ENCODE measurements around the gene PKD2L1. TPM values are rescaled to one million over a fixed set of nuclear protein-coding genes. Genes with fewer than 3 reads are reported as not detected.

Gene PKD2L1
- total and polyA plus RNA-seq, 7 donors = 0.31 to 4.2 (median 0.60) TPM; not detected in 4

- H3K4me1 ChIP-seq = no peaks in the 10 kb centered on the region
- intact Hi-C loops (cut with DNase I) = no loop called here
- no peak overlapping the region for H3K4me3 ChIP-seq
- H3K9me3 ChIP-seq = no peaks in the 10 kb centered on the region
- DNase-seq = no peak
- peaks cover 14 to 97% (median 49%) of the 10 kb centered on the region in 4 donors for H3K36me3 ChIP-seq
- 95 to 98% methylated on average over 5 of the region's 5 CpGs for WGBS, 2 donors
- H3K27ac ChIP-seq = no peak overlapping the region
- TF ChIP-seq EP300 (IDR thresholded peaks at IDR 0.05) (no peak), POLR2AphosphoS5 (IDR thresholded peaks at IDR 0.05) (no peak), POLR2A (IDR thresholded peaks at IDR 0.05) (no peak)
- TF ChIP-seq, protein P1, sequence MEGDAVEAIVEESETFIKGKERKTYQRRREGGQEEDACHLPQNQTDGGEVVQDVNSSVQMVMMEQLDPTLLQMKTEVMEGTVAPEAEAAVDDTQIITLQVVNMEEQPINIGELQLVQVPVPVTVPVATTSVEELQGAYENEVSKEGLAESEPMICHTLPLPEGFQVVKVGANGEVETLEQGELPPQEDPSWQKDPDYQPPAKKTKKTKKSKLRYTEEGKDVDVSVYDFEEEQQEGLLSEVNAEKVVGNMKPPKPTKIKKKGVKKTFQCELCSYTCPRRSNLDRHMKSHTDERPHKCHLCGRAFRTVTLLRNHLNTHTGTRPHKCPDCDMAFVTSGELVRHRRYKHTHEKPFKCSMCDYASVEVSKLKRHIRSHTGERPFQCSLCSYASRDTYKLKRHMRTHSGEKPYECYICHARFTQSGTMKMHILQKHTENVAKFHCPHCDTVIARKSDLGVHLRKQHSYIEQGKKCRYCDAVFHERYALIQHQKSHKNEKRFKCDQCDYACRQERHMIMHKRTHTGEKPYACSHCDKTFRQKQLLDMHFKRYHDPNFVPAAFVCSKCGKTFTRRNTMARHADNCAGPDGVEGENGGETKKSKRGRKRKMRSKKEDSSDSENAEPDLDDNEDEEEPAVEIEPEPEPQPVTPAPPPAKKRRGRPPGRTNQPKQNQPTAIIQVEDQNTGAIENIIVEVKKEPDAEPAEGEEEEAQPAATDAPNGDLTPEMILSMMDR (IDR thresholded peaks at IDR 0.05) = no peak
- H3K27me3 ChIP-seq = no peaks in the 10 kb centered on the region
These were observed 84.4 kb downstream of the PKD2L1 start for GRCh38 chr10:100245484-100246220.

DNA sequence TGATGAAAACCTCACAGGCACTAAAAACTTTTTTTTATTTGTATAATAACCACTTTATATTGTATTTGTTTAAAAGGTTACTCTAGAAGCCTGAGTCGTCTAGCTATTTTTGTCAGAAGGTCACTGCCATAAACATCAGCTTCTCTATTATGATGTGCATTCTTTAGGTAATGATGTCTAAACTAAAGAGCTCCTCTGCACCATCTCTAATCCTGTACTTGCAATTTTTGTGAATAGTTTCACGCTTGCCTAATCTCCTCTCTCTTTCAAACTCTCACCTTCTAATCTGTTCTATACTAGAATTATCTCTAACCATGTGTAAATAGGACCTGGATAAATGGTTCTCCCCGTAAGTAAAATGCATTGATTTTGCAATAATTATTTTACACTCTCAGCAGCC is 90.2 kb downstream of the PKD2L1 start:
- intact Hi-C loops (cut with DNase I) = no loop called here
- Histone ChIP-seq H3K9me3 (no peaks in the 10 kb centered on the region), H3K4me3 (no peak overlapping the region), H3K4me1 (no peaks in the 10 kb centered on the region), H3K27me3 (no peaks in the 10 kb centered on the region), H3K27ac (no peak overlapping the region), H3K36me3 (peaks cover 5 to 91% (median 37%) of the 10 kb centered on the region in 4 donors)
- 81 to 91% methylated on average over 3 of the region's 3 CpGs for WGBS, 2 donors
- TF ChIP-seq POLR2A (IDR thresholded peaks at IDR 0.05) (no peak), EP300 (IDR thresholded peaks at IDR 0.05) (no peak), POLR2AphosphoS5 (IDR thresholded peaks at IDR 0.05) (no peak)
- TF ChIP-seq, protein P1 (IDR thresholded peaks at IDR 0.05) = no peak
- no peak for DNase-seq

DNA sequence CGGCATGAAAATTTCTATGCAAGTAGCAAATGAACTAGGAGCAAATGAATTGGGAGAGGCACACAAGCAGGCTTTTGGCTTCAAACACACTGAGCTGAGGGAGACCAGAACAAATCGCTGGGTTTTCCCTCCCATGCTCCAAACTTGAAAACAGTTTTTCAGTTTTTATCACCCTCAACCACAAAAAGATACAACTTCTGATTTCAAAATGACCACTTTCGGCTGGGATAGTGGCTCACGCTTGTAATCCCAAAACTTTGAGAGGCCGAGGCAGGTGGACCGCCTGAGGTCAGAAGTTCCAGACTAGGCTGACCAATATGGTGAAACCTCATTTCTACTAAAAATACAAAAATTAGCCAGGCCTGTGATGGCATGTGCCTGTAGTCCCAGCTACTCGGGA is 91.6 kb downstream of the PKD2L1 start:
- 90 to 94% methylated on average over 7 of the region's 7 CpGs for WGBS, 2 donors
- no peak for DNase-seq

More for the DNA sequence above, 91.6 kb downstream of the PKD2L1 start:
- H3K4me1 ChIP-seq = no peaks in the 10 kb centered on the region
- H3K27me3 ChIP-seq = no peaks in the 10 kb centered on the region
- no peak overlapping the region for H3K27ac ChIP-seq
- H3K9me3 ChIP-seq = no peaks in the 10 kb centered on the region
- H3K36me3 ChIP-seq = peaks cover 8 to 91% (median 29%) of the 10 kb centered on the region in 4 donors
- TF ChIP-seq POLR2A (IDR thresholded peaks at IDR 0.05) = no peak
- no peak for TF ChIP-seq EP300 (IDR thresholded peaks at IDR 0.05)
- TF ChIP-seq POLR2AphosphoS5 (IDR thresholded peaks at IDR 0.05) = no peak
- TF ChIP-seq, protein P1 (IDR thresholded peaks at IDR 0.05) = no peak
- no peak overlapping the region for H3K4me3 ChIP-seq
- intact Hi-C loops (cut with DNase I) = no loop called here

Small RNA genes within 50 kb of the gene (small RNA-seq; reads per million reads assigned to genes)
- 0 reads per million in 3 donors for gene RNU6-422P

Other genes with a start within 250 kb of the PKD2L1 start
- gene CPN1, start 248.4 kb downstream of the PKD2L1 start, total RNA-seq = not detected
- gene CPN1, start 248.4 kb downstream of the PKD2L1 start, polyA plus RNA-seq = under 1 TPM in 1 of 3 donors, not detected in 2; 0.60 TPM
- 10 to 100 TPM in 2 of 4 donors, 1 to 10 TPM in 2; 7.9 to 11.9 (median 9.7) TPM for gene ERLIN1, start 144.2 kb downstream of the PKD2L1 start, total RNA-seq
- 10 to 100 TPM in 2 of 3 donors, 1 to 10 TPM in 1; 7.4 to 28.4 (median 11.4) TPM for gene ERLIN1, start 144.2 kb downstream of the PKD2L1 start, polyA plus RNA-seq
- 10 to 100 TPM; 19.4 to 25.7 (median 23.7) TPM for gene CHUK, start 100.6 kb downstream of the PKD2L1 start, total RNA-seq
- 10 to 100 TPM; 12.3 to 18.6 (median 17.3) TPM for gene CHUK, start 100.6 kb downstream of the PKD2L1 start, polyA plus RNA-seq
- 10 to 100 TPM; 13.8 to 17.1 (median 16.1) TPM for gene CWF19L1, start 62.6 kb downstream of the PKD2L1 start, total RNA-seq
- 10 to 100 TPM; 13.8 to 23.4 (median 13.9) TPM for gene CWF19L1, start 62.6 kb downstream of the PKD2L1 start, polyA plus RNA-seq
- 10 to 100 TPM; 12.1 to 23.9 (median 18.3) TPM for gene BLOC1S2, start 43.5 kb downstream of the PKD2L1 start, total RNA-seq
- 10 to 100 TPM; 36.6 to 55.0 (median 51.1) TPM for gene BLOC1S2, start 43.5 kb downstream of the PKD2L1 start, polyA plus RNA-seq
- 10 to 100 TPM in 3 of 4 donors, 1 to 10 TPM in 1; 4.8 to 28.5 (median 12.5) TPM for gene SCD, start 17.0 kb upstream of the PKD2L1 start, total RNA-seq
- gene SCD, start 17.0 kb upstream of the PKD2L1 start, polyA plus RNA-seq = 100 to 1,000 TPM in 1 of 3 donors, 10 to 100 TPM in 1, 1 to 10 TPM in 1; 4.2 to 199 (median 15.7) TPM
- gene WNT8B, start 132.8 kb upstream of the PKD2L1 start, total RNA-seq = not detected
- gene WNT8B, start 132.8 kb upstream of the PKD2L1 start, polyA plus RNA-seq = under 1 TPM in 1 of 3 donors, not detected in 2; 0.06 TPM
- 10 to 100 TPM in 1 of 4 donors, 1 to 10 TPM in 3; 3.9 to 19.4 (median 6.4) TPM for gene SEC31B, start 189.6 kb upstream of the PKD2L1 start, total RNA-seq
- gene SEC31B, start 189.6 kb upstream of the PKD2L1 start, polyA plus RNA-seq = 10 to 100 TPM in 1 of 3 donors, under 1 TPM in 2; 0.60 to 10.1 (median 0.92) TPM
- gene NDUFB8, start 199.6 kb upstream of the PKD2L1 start, total RNA-seq = 100 to 1,000 TPM; 232 to 449 (median 299) TPM
- gene NDUFB8, start 199.6 kb upstream of the PKD2L1 start, polyA plus RNA-seq = 100 to 1,000 TPM; 359 to 419 (median 391) TPM
- gene HIF1AN, start 205.7 kb upstream of the PKD2L1 start, total RNA-seq = 10 to 100 TPM; 13.2 to 23.8 (median 13.9) TPM
- 10 to 100 TPM in 1 of 3 donors, 1 to 10 TPM in 2; 4.2 to 11.1 (median 5.3) TPM for gene HIF1AN, start 205.7 kb upstream of the PKD2L1 start, polyA plus RNA-seq

Data from sigmoid colon (tissue), 7 donors.